HG03571 (cell line): Measurements from ENCODE around the gene SPRYD4.

Experiments used
- ATAC-seq: cut with Tn5 transposase; IDR thresholded peaks from one replicate; pipeline ENCODE4 v1.9.1; 2021; ENCODE audit not compliant: unreplicated experiment

The SPRYD4 gene

GRCh38 chr12:56520048-56520447, 51.7 kb downstream of the SPRYD4 start:
- no peak for ATAC-seq

GRCh38 chr12:56520506-56520905, 52.1 kb downstream of the SPRYD4 start:
- ATAC-seq, result no peak

- no peak for ATAC-seq
Measured at GRCh38 chr12:56521209-56521589, 52.8 kb downstream of the SPRYD4 start.

- no peak for ATAC-seq
Measured at GRCh38 chr12:56521590-56522371, 53.4 kb downstream of the SPRYD4 start, which contains the start of gene RBMS2. Gene RBMS2 (plus strand): TSS chr12:56521820. CDS start chr12:56522024, 204 bp downstream.

- no peak for ATAC-seq
Measured at GRCh38 chr12:56522411-56523193, 54.2 kb downstream of the SPRYD4 start.

GRCh38 chr12:56528846-56529245, 60.5 kb downstream of the SPRYD4 start:
- ATAC-seq, result no peak
